ENCODE results near the gene VWA5B1.

Gene VWA5B1

DNA sequence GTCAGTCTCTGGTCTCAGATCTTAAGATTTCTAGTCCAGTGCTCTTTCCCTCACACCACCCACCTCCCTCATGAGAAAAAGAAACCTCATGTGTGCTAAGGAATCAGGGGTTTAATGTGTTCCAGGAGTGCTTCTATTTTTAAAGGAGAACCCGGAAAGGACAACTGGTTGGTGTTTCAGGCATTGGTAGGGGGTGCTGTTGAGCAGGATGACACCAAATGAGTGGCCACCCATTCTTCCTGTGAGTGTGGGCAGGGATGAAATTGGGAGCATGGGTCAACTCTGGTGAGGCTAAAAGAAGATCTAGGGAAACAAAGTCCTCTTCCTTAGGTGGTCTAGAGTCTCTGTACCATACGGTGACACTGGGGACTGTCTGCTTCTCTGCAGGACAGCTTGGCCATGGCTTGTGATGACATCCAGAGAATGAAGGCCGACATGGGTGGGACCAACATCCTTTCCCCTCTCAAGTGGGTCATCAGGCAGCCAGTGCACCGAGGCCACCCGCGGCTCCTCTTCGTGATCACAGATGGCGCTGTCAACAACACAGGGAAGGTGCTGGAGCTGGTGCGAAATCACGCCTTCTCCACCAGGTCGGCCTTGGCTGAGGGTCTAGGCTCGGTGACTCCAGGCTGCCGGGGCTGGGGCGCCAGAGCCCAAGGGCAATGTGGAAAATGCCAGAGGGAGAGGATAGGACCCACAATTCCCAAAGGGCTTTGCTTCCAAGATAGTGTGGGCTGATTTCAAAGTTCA lies 39.3 kb downstream of the VWA5B1 start:
- H3K9ac ChIP-seq (ENCODE audit: low read length) = no peak overlapping the region
- H3K4me3 ChIP-seq (ENCODE audit: low read length) = no peak overlapping the region
- no peaks in the 10 kb centered on the region for H3K36me3 ChIP-seq (replicated peaks; ENCODE audit: low read depth, low read length)
- H3K27ac ChIP-seq (ENCODE audit: low read length) = no peak overlapping the region
- H3K4me1 ChIP-seq (ENCODE audit: low read length) = no peaks in the 10 kb centered on the region
- TF ChIP-seq EZH2phosphoT487 (IDR thresholded peaks at IDR 0.05; ENCODE audit: low read depth) = no peak
- TF ChIP-seq, protein P1, sequence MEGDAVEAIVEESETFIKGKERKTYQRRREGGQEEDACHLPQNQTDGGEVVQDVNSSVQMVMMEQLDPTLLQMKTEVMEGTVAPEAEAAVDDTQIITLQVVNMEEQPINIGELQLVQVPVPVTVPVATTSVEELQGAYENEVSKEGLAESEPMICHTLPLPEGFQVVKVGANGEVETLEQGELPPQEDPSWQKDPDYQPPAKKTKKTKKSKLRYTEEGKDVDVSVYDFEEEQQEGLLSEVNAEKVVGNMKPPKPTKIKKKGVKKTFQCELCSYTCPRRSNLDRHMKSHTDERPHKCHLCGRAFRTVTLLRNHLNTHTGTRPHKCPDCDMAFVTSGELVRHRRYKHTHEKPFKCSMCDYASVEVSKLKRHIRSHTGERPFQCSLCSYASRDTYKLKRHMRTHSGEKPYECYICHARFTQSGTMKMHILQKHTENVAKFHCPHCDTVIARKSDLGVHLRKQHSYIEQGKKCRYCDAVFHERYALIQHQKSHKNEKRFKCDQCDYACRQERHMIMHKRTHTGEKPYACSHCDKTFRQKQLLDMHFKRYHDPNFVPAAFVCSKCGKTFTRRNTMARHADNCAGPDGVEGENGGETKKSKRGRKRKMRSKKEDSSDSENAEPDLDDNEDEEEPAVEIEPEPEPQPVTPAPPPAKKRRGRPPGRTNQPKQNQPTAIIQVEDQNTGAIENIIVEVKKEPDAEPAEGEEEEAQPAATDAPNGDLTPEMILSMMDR (IDR thresholded peaks at IDR 0.05; ENCODE audit: low read depth, low read length) = peak; percentile 48
- no peaks in the 10 kb centered on the region for H3K9me3 ChIP-seq (ENCODE audit: insufficient read depth, low read length)
- no peak overlapping the region for H2AFZ ChIP-seq (ENCODE audit: low read depth, low read length)
- no peak overlapping the region for H3K4me2 ChIP-seq (ENCODE audit: low read length)
- H4K20me1 ChIP-seq (ENCODE audit: insufficient read depth, low read length) = no peaks in the 10 kb centered on the region
- H3K27me3 ChIP-seq (ENCODE audit: low read depth, low read length) = peaks cover 3% of the 10 kb centered on the region; the same call in 1 of the 2 replicates
- H3K79me2 ChIP-seq (ENCODE audit: low read length) = no peaks in the 10 kb centered on the region

DNA sequence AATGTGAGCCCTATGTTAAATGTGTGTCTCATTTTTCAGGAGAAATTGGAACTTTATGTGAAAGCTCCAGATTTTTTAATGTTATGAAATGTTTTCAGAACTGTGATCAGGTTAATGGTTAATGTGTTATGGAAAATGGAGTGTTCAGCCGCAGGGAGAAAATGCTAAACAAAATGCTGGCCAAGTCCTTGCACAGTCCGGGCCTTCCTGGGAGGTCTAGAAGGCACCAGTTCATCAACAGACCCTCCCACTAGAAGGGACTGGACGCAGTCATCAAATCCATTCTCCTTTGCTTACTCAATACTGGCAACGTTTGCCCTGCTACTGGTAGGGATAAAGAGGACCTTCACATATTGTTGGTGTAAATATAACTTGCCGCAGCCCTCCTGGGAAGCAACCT lies 43.4 kb downstream of the VWA5B1 start:
- Histone ChIP-seq H3K9ac (ENCODE audit: low read length) (no peak overlapping the region), H3K79me2 (ENCODE audit: low read length) (no peaks in the 10 kb centered on the region), H3K4me3 (ENCODE audit: low read length) (no peak overlapping the region), H3K4me1 (ENCODE audit: low read length) (no peaks in the 10 kb centered on the region), H2AFZ (ENCODE audit: low read depth, low read length) (no peak overlapping the region), H3K36me3 (replicated peaks; ENCODE audit: low read depth, low read length) (no peaks in the 10 kb centered on the region), H3K27me3 (ENCODE audit: low read depth, low read length) (no peaks in the 10 kb centered on the region; the same call in 1 of the 2 replicates), H3K4me2 (ENCODE audit: low read length) (no peak overlapping the region), H4K20me1 (ENCODE audit: insufficient read depth, low read length) (no peaks in the 10 kb centered on the region), H3K9me3 (ENCODE audit: insufficient read depth, low read length) (no peaks in the 10 kb centered on the region), H3K27ac (ENCODE audit: low read length) (no peak overlapping the region)
- no peak for TF ChIP-seq EZH2phosphoT487 (IDR thresholded peaks at IDR 0.05; ENCODE audit: low read depth)
- TF ChIP-seq, protein P1 (IDR thresholded peaks at IDR 0.05; ENCODE audit: low read depth, low read length) = no peak

DNA sequence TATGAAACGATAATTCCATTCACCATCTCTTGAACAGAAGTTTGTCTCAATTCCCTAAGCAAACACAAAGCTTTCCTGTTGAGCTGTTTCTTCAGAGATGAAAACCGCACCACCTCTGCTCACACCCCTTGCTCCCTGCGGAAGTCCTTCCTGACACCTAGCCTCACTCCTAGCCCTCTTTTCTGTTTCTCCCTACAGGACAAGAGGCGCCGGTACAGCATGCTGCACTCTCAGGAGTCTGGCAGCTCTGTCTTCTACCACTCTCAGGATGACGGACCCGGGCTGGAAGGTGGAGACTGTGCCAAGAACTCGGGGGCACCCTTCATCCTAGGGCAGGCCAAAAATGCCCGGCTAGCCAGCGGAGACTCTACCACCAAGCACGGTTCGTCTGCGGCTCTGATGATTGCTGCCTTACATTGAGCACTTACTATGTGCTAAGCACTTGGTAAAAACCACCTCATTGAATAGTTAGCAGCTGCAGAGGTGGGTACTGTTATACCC lies 45.5 kb downstream of the VWA5B1 start:
- Histone ChIP-seq H3K4me1 (ENCODE audit: low read length) (no peaks in the 10 kb centered on the region), H3K36me3 (replicated peaks; ENCODE audit: low read depth, low read length) (no peaks in the 10 kb centered on the region), H3K27me3 (ENCODE audit: low read depth, low read length) (peaks cover 2% of the 10 kb centered on the region; the same call in 1 of the 2 replicates), H3K4me2 (ENCODE audit: low read length) (no peak overlapping the region), H4K20me1 (ENCODE audit: insufficient read depth, low read length) (no peaks in the 10 kb centered on the region), H3K9me3 (ENCODE audit: insufficient read depth, low read length) (no peaks in the 10 kb centered on the region), H3K4me3 (ENCODE audit: low read length) (no peak overlapping the region), H3K9ac (ENCODE audit: low read length) (no peak overlapping the region), H2AFZ (ENCODE audit: low read depth, low read length) (no peak overlapping the region), H3K27ac (ENCODE audit: low read length) (no peak overlapping the region), H3K79me2 (ENCODE audit: low read length) (no peaks in the 10 kb centered on the region)
- no peak for TF ChIP-seq EZH2phosphoT487 (IDR thresholded peaks at IDR 0.05; ENCODE audit: low read depth)
- TF ChIP-seq, protein P1 (IDR thresholded peaks at IDR 0.05; ENCODE audit: low read depth, low read length) = no peak

DNA sequence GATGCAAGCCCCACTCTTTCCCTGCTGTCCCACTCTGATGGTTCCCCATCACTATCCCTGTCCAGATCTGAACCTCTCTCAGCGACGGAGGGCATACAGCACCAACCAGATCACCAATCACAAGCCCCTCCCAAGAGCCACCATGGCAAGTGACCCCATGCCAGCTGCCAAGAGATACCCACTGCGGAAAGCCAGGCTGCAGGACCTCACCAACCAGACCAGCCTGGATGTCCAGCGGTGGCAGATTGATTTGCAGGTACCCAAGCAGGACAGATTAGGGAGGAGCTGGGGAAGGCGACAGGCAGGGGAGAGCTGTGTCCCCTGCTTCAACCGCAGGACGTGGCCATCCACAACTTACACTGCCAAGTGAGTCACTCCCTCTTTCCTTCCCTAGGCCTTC lies 46.9 kb downstream of the VWA5B1 start:
- Histone ChIP-seq H3K9me3 (ENCODE audit: insufficient read depth, low read length) (no peaks in the 10 kb centered on the region), H2AFZ (ENCODE audit: low read depth, low read length) (no peak overlapping the region), H3K36me3 (replicated peaks; ENCODE audit: low read depth, low read length) (no peaks in the 10 kb centered on the region), H3K4me3 (ENCODE audit: low read length) (no peak overlapping the region), H4K20me1 (ENCODE audit: insufficient read depth, low read length) (no peaks in the 10 kb centered on the region), H3K4me2 (ENCODE audit: low read length) (no peak overlapping the region), H3K27me3 (ENCODE audit: low read depth, low read length) (peaks cover 4% of the 10 kb centered on the region; the same call in 1 of the 2 replicates), H3K27ac (ENCODE audit: low read length) (no peak overlapping the region), H3K4me1 (ENCODE audit: low read length) (no peaks in the 10 kb centered on the region), H3K79me2 (ENCODE audit: low read length) (no peaks in the 10 kb centered on the region), H3K9ac (ENCODE audit: low read length) (no peak overlapping the region)
- no peak for TF ChIP-seq EZH2phosphoT487 (IDR thresholded peaks at IDR 0.05; ENCODE audit: low read depth)
- TF ChIP-seq, protein P1 (IDR thresholded peaks at IDR 0.05; ENCODE audit: low read depth, low read length) = no peak
